ENCODE results near the gene ERO1B. TPM values are rescaled to one million over a fixed set of nuclear protein-coding genes. Genes with fewer than 3 reads are reported as not detected.
"Not testable (repeated sequence)": the region's sequence is repeated elsewhere in the genome, so short reads cannot be mapped to it uniquely, and the experiment has no call there.

The ERO1B gene
- total RNA-seq, 1 experiment from 2014 or later = 9.6 TPM

GRCh38 chr1:236200925-236201324, 80.8 kb downstream of the ERO1B start:
- peaks cover 44% of the 10 kb centered on the region for H3K9me3 Mint-ChIP-seq (ENCODE audit: unreplicated experiment)
- DNase-seq (ENCODE audit: unreplicated experiment) = no peak
- ChIA-PET CTCF (interaction anchor here (0.7 to 1.2 kb wide), 2 partner anchors 17 to 101 kb away, joined by 4 read pairs; no protein-coding TSS in a partner anchor), POLR2A (interaction anchor here (0.8 kb wide), 1 partner anchor 9 kb away, joined by 3 read pairs; no protein-coding TSS in a partner anchor)
- no peak overlapping the region for H3K27ac Mint-ChIP-seq (ENCODE audit: low read depth, unreplicated experiment)
- H3K27me3 Mint-ChIP-seq (ENCODE audit: insufficient read depth, unreplicated experiment) = no peaks in the 10 kb centered on the region
- TF ChIP-seq CTCF (IDR thresholded peaks at IDR 0.05; ENCODE audit: unreplicated experiment) = no peak
- intact Hi-C loops (cut with micrococcal nuclease) = no loop called here
- peaks cover 17% of the 10 kb centered on the region for H3K36me3 Mint-ChIP-seq (ENCODE audit: insufficient read depth, unreplicated experiment)
- no peaks in the 10 kb centered on the region for H3K4me1 Mint-ChIP-seq (ENCODE audit: insufficient read depth, unreplicated experiment)
- no peak overlapping the region for H3K4me3 Mint-ChIP-seq (ENCODE audit: unreplicated experiment)
- BruUV-seq (replicated peaks) = no TSS peak

- H3K9me3 Mint-ChIP-seq (ENCODE audit: unreplicated experiment) = peaks cover 11% of the 10 kb centered on the region
- DNase-seq (ENCODE audit: unreplicated experiment) = no peak
- no peaks in the 10 kb centered on the region for H3K27me3 Mint-ChIP-seq (ENCODE audit: insufficient read depth, unreplicated experiment)
- H3K36me3 Mint-ChIP-seq (ENCODE audit: insufficient read depth, unreplicated experiment) = peaks cover 12% of the 10 kb centered on the region
- intact Hi-C loops (cut with micrococcal nuclease) = no loop called here
- no peak overlapping the region for H3K4me3 Mint-ChIP-seq (ENCODE audit: unreplicated experiment)
- H3K4me1 Mint-ChIP-seq (ENCODE audit: insufficient read depth, unreplicated experiment) = no peaks in the 10 kb centered on the region
- no peak overlapping the region for H3K27ac Mint-ChIP-seq (ENCODE audit: low read depth, unreplicated experiment)
- no TSS peak for BruUV-seq (replicated peaks)
- ChIA-PET POLR2A (no interaction called here), CTCF (interaction anchor here (1.3 kb wide), 1 partner anchor 12 kb away, joined by 3 read pairs; no protein-coding TSS in a partner anchor)
- TF ChIP-seq CTCF (IDR thresholded peaks at IDR 0.05; ENCODE audit: unreplicated experiment) = no peak
These were observed 88.6 kb downstream of the ERO1B start for GRCh38 chr1:236193184-236193583.

- intact Hi-C loops (cut with micrococcal nuclease); DNase-seq (ENCODE audit: unreplicated experiment); POLR2A ChIA-PET; H3K4me3 Mint-ChIP-seq (ENCODE audit: unreplicated experiment); H3K27me3 Mint-ChIP-seq (ENCODE audit: insufficient read depth, unreplicated experiment); H3K27ac Mint-ChIP-seq (ENCODE audit: low read depth, unreplicated experiment); CTCF ChIA-PET; BruUV-seq (replicated peaks); H3K4me1 Mint-ChIP-seq (ENCODE audit: insufficient read depth, unreplicated experiment): not testable (repeated sequence)
- Mint-ChIP-seq H3K9me3 (ENCODE audit: unreplicated experiment) (peaks cover 16% of the 10 kb centered on the region), H3K36me3 (ENCODE audit: insufficient read depth, unreplicated experiment) (peaks cover 12% of the 10 kb centered on the region)
These were observed 93.7 kb downstream of the ERO1B start for GRCh38 chr1:236188084-236188483.

GRCh38 chr1:236186471-236186870, 95.3 kb downstream of the ERO1B start:
- peaks cover 16% of the 10 kb centered on the region for H3K9me3 Mint-ChIP-seq (ENCODE audit: unreplicated experiment)
- peaks cover 13% of the 10 kb centered on the region for H3K36me3 Mint-ChIP-seq (ENCODE audit: insufficient read depth, unreplicated experiment)
- H3K27me3 Mint-ChIP-seq (ENCODE audit: insufficient read depth, unreplicated experiment); H3K4me1 Mint-ChIP-seq (ENCODE audit: insufficient read depth, unreplicated experiment); BruUV-seq (replicated peaks); intact Hi-C loops (cut with micrococcal nuclease); H3K4me3 Mint-ChIP-seq (ENCODE audit: unreplicated experiment); DNase-seq (ENCODE audit: unreplicated experiment); CTCF ChIA-PET; POLR2A ChIA-PET; H3K27ac Mint-ChIP-seq (ENCODE audit: low read depth, unreplicated experiment): not testable (repeated sequence)

GRCh38 chr1:236185687-236186086, 96.1 kb downstream of the ERO1B start:
- no peak for TF ChIP-seq CTCF (IDR thresholded peaks at IDR 0.05; ENCODE audit: unreplicated experiment)
- no TSS peak for BruUV-seq (replicated peaks)
- Mint-ChIP-seq H3K4me1 (ENCODE audit: insufficient read depth, unreplicated experiment) (peaks cover 5% of the 10 kb centered on the region), H3K4me3 (ENCODE audit: unreplicated experiment) (no peak overlapping the region), H3K36me3 (ENCODE audit: insufficient read depth, unreplicated experiment) (peaks cover 18% of the 10 kb centered on the region), H3K27me3 (ENCODE audit: insufficient read depth, unreplicated experiment) (no peaks in the 10 kb centered on the region), H3K27ac (ENCODE audit: low read depth, unreplicated experiment) (no peak overlapping the region), H3K9me3 (ENCODE audit: unreplicated experiment) (peaks cover 16% of the 10 kb centered on the region)
- no peak for DNase-seq (ENCODE audit: unreplicated experiment)
- CTCF ChIA-PET = interaction anchor here (0.9 kb wide), 1 partner anchor 23 kb away, joined by 3 read pairs; no protein-coding TSS in a partner anchor
- POLR2A ChIA-PET = interaction anchor here (0.6 kb wide), 1 partner anchor 89 kb away, joined by 3 read pairs; no protein-coding TSS in a partner anchor
- intact Hi-C loops (cut with micrococcal nuclease) = no loop called here

All from MCF 10A (cell line).